B cell (primary cell): Measurements from ENCODE around the gene TSPOAP1.

Source experiments
- EZH2 ChIP-seq: IDR thresholded peaks from 2 replicates; pipeline ENCODE4 v1.6.1; 2012; ENCODE audit warnings: borderline replicate concordance, low read depth, mild to moderate bottlenecking, moderate library complexity, low read length; ENCODE audit not compliant: insufficient read depth, poor library complexity, severe bottlenecking
- TF ChIP-seq, protein P1 (sequence below): fragments of 200-600 bp; IDR thresholded peaks from one replicate; pipeline ENCODE4 v1.8.0; 2022; ENCODE audit warnings: antibody characterized with exemption, mild to moderate bottlenecking

DNA sequence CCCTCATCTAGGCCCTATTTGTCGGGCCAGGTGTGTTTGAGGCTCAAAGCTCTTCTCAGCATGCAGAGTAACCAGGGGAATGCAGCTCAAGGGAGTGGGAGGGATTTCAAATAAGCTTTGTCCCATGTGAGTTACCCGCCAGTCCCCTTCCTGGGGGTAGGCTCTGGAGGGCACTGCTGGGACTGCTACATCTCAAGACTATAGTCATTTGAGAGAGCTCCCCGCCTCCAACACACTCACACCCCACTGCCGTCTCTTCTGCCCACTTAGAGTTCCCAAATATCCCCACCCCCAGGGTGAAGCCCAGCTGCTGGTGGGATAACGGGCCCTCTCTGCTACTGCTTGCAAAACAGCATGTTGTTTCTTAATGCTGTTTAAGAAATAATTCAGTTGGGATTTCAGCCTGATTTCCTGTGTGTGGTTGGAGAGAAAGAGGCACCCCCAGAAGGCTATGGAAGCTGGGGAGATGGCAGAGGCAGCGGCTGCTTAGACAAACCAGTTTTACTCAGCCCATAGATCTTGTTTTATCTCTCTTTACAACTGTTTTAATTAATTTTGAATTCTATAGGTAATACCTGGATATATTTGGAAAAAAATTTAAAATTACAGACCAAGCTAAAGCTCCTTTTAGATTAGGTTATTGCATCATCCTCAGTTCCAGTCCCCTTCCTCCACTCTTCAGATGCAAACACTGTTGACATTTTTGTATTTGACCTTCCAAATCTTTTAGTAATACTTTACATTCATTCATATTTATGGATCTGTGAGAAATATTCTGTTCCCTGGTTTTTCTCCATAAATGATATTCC lies 43.8 kb downstream of the TSPOAP1 start:
- TF ChIP-seq EZH2 = no peak
- TF ChIP-seq, protein P1, sequence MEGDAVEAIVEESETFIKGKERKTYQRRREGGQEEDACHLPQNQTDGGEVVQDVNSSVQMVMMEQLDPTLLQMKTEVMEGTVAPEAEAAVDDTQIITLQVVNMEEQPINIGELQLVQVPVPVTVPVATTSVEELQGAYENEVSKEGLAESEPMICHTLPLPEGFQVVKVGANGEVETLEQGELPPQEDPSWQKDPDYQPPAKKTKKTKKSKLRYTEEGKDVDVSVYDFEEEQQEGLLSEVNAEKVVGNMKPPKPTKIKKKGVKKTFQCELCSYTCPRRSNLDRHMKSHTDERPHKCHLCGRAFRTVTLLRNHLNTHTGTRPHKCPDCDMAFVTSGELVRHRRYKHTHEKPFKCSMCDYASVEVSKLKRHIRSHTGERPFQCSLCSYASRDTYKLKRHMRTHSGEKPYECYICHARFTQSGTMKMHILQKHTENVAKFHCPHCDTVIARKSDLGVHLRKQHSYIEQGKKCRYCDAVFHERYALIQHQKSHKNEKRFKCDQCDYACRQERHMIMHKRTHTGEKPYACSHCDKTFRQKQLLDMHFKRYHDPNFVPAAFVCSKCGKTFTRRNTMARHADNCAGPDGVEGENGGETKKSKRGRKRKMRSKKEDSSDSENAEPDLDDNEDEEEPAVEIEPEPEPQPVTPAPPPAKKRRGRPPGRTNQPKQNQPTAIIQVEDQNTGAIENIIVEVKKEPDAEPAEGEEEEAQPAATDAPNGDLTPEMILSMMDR = no peak
